ENCODE data around the gene MGARP.

- TF ChIP-seq RXRA (IDR thresholded peaks at IDR 0.05) (no peak), CTCF (IDR thresholded peaks at IDR 0.05; ENCODE audit: low read depth, low read length, missing input control) (no peak), JUND (IDR thresholded peaks at IDR 0.05) (no peak), GABPA (IDR thresholded peaks at IDR 0.05 in 1 of 2, conservative IDR thresholded peaks at IDR 0.05 in 1 of 2) (no peak), ZBTB33 (IDR thresholded peaks at IDR 0.05) (no peak)
Measured at GRCh38 chr4:139247700-139248238, 32.3 kb downstream of the MGARP start.
